Stimulated activated CD8-positive, alpha-beta memory T cell treated with anti-CD3 and anti-CD28 coated beads, Interleukin-4, amount 100 ng/mL, for 24 hours (primary cell): ENCODE results near the gene PHF21A.
"Not testable (repeated sequence)": the region's sequence is repeated elsewhere in the genome, so short reads cannot be mapped to it uniquely, and the experiment has no call there.

Experiments used
- DNase-seq: peaks from one replicate; pipeline ENCODE4 v3.0.0-alpha.2; 2020; ENCODE audit warnings: low read depth

Gene PHF21A

DNA sequence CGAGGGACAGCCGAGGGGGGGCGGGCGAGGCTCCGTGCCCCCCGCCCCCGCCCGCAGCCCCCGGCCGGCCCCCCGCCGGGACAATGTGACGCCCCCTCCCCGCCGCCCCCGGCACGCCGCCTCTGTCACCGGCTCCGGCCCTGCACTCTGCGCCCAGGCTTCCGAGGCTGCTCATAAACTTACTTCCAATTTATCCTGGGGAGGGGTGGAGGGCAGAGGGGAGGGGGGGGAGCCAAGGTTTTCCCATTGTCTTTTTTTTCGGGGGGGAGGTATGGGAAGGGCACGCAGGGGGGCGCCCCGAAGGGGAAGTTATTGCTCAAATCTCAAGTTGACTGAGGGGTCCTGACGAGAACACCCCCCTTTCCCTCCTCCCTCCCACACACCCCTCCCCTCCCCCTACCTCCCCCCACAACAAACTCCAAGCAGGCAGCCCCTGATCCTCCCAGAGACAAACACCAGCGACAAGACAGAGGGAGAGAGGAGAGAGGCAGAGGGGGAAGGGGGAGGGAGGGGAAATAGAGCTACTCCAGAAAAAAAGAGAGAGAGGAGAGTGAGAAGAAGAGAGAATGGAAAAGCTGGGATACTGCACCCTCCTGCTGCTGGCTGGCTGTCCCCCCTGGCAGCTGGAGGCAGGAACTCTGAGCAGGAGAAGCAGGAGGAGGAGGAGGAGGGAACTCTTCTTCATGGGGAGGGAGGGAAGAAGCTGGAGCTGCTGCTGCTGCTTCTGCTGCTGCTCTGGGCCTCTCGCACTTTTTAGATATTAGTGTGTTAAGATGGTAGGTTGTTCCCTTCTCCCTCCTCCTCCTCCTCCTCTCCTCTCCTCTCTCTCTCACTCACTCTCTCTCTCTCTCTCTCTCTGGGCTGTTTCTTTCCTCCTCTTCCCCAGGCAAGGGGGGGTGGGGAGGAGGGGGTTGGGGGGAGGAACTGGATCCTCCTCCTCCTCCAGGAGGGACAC, 631 bp downstream of the PHF21A start:
- no peak for DNase-seq

DNA sequence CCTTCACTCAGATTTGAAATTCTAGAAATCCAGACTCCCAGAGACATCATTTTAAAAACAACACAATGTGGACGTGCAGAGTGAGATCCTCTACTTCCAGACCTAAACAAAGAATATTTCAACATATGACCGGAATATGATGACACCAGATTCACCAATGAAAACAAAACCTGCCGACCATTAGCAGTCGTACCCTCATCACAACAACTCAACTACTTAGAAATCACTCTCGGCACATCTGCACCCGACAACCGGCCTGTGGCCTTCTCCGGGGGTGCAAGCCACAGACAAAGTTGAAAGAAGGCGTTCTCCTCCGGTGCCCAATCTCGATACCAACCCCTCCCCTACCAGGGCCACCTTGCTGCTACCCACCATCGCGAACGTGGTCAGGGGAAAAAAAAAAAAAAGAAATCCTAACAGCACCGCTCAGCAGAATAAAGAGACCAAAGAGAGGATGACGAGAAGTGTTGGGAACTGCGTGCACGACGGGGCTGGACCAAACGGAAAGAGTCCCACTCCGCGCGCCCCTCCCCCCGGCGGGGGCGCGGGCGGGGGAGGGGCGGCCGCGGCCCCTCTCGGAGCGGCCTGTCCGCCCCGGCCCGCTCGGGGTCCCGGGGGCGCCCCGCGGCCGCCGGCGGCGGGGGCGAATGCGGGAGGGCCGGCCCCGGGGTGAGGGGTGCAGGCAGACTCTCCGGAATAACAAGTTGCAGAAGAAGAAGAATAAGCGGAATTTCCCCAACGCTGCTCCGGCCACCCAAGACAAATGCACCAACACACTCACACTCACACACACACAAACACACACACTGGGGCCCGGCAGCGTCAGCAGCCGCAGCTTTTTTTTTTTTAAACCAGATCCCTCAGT, 1.7 kb downstream of the PHF21A start:
- peak; percentile 30 for DNase-seq

DNA sequence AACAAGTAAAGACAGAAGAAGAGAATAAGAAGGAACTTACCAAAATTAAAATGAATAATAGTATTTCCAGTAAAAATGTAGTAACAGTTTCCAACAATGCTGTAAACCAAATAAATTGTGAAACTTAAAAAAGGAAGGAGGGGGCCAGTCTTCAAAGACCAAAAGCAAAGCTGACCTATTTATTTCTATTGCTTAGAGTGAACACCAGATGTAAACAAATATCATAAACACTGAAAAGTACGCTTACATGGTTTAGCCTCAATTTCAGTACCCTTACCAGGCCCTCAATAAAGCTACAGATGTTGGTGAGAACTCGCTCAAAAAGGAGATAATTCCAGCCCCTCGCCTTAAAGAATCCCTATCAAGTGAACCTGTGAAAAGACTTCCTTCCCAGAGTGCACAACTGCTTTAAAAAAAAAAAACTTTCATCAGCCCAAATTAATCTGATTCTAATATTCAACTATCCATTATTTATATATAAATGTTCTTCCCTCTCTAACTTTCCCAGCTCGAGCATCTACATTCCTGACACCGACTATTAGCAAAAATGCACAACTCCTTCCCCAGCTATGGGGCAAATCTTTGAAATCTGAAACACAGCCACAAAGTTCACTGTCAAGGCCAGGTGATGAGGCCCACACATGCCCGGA, 2.4 kb downstream of the PHF21A start:
- no peak for DNase-seq

DNA sequence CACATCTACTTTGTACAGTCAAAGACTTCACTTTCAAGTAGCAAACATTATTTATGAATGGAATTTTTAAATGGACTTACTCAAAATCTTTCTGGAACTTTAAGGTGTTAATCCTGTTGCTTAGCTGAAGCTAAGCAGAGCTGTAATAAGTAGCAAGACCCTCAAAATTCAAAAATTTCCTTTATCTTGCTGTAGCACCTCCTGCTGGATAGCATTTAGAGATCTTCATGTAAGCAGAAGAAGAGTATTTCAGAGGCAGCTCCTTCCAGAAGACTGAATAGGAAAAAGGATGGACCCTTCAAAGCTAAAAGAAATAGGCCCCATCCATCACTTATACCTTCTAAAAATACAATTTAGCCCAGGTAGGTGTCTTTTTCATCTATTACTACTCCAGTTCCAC, 3.4 kb downstream of the PHF21A start:
- DNase-seq: no peak

DNA sequence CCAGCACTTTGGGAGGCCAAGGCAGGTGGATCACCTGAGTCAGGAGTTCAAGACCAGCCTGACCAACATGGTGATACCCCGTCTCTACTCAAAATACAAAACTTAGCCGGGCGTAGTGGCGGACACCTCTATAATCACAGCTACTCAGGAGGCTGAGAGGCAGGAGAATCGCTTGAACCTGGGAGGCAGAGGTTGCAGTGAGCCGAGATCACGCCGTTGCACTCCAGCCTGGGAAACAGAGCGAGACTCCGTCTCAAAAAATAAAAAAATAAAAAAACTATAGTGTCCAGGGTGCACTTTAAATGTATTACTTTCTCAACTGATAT, 4.6 kb downstream of the PHF21A start:
- DNase-seq: not testable (repeated sequence)

DNA sequence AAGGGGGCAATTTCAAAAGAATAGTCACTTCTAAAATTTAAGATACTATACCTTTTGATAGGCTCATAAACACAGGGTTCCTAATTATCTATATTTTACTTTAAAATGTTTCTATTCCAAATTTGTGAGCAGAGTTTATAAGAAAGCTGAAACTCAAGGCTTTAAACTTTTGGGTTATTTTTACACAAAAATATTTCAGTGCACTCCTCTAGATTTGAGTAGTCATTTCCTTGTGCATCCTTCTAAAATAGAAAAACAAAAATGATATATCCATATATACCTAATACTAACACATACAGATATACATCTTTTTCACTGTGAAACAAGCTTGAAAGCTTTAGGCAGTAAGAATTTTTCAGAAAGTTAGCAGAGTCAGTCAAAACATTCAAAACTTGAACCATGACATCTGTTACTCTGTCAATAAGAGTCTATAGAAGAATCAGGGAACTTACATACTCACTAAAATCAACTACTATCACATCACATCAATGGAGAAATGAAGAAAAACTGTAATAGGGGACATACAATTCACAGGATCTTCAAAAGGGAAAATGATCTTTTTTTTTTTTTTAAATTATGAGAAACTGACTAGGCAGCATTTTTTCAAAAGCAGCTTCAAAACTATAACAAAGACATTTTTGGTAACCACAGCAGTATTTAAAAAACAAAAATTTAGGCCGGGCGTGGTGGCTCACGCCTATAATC, 5.1 kb downstream of the PHF21A start:
- DNase-seq: no peak

DNA sequence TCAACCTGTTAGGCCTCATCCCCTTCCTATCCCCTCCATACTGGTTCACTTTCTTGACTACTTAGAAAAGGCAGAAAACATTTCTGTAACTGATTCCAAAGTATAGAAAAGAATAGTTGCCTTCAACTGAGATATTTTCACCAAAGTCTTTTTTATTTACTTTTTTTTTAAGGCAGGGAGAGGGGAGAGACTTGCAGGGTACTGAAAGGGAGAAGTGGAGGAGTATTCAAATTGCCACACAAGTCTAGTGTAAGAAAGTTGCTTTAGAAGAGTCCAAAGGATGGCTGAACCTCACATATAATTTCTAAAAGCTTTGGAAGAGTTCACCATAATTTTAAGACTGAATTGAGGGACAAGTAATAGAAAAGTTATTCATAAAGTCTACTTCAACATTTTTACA, 6.3 kb downstream of the PHF21A start:
- no peak for DNase-seq

DNA sequence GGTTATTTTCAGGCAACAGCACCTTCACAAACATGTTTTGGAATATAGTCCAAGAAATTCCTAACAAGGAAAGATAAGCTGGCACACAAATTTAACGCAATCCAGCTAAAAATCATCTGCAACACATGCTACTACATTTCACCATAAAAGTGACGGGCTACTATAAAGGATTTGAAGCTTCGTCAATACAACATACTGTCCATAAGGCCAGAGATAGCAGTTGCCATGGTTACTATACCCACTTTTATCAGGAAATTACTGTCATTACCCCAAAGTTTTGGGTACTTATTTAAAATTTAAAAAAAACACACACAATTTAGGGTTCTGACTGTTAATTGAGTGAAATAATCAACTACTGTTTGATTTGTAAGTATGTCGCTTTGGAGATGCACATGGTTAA, 6.9 kb downstream of the PHF21A start:
- DNase-seq: no peak

DNA sequence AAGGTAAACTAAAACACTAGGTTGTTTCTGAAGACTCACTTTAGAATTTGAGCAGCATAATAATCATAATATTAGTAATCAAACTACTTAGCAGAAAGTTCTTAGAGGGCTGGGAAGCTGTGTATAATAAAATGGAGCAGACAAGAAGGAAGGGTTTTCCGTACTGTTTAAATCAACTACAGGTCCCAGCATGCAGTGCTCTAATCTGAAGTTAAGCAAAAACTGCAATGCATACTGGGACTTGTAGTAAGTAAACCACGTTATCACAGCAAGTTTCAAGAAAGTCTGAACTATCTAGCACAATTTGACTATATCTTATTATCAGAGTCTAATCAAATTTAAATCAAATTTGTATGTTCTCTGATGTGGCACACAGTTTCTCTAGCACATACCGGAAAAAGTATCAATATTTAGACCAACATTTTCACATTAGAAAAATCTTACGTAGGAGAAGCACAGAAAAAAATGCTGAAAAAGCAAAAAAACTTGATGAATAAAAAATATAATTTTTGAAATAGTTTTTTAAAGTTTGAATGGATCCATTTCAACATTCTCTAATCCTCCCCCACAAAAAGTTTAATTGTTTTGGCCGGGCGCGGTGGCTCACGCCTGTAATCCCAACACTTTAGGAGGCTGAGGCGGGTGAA, 8.2 kb downstream of the PHF21A start:
- no peak for DNase-seq

DNA sequence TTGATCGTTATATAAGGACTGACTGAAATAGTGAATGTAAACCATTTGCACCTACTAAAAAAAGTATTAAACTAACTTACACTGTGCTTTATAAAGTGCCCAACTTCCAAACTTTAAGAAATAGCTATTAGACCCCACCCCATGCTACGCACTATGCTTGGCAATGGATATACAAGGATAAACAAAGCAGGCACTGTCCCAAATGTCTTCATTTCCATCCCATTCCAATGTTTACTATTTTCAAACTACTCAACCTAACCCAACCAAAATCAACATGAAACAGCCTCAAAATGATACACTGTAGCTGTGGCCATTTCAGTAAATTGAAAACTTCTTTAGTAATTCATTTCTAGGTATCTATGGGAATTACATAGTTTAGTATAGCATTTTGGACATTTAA, 12.5 kb downstream of the PHF21A start:
- no peak for DNase-seq

DNA sequence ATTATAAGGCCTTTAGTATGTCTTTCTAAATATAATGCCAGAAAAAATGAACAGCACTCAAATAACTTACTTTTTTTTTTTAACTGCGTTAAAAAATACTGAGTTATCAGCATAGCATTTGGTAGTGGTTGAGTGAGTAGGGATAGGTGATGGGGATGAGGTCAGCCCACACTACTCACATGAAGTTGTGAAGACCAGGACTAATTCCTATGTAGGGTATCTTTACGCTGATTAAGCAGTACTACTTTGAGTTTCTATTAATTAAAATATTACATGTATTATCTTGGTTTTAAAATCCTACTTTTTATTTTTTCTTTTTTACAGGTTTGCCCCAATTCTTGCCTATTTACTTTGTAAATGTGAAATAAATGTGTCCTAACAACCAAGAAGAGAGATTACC, 13.5 kb downstream of the PHF21A start:
- no peak for DNase-seq

DNA sequence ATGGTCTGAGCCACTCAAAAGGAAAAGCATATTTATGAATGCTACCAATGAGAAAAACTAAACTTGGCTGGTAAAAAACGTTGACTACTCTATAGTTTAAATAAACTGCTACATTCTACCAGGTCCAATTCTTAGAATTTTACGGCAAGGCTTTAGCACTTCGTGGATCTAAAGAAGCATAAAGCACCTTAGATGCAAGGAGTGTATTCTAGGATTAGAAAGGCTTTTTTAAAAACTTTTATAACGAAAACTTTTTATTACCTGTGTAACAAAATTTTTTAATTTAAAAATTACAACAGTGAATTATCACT, 13.9 kb downstream of the PHF21A start:
- DNase-seq: no peak

DNA sequence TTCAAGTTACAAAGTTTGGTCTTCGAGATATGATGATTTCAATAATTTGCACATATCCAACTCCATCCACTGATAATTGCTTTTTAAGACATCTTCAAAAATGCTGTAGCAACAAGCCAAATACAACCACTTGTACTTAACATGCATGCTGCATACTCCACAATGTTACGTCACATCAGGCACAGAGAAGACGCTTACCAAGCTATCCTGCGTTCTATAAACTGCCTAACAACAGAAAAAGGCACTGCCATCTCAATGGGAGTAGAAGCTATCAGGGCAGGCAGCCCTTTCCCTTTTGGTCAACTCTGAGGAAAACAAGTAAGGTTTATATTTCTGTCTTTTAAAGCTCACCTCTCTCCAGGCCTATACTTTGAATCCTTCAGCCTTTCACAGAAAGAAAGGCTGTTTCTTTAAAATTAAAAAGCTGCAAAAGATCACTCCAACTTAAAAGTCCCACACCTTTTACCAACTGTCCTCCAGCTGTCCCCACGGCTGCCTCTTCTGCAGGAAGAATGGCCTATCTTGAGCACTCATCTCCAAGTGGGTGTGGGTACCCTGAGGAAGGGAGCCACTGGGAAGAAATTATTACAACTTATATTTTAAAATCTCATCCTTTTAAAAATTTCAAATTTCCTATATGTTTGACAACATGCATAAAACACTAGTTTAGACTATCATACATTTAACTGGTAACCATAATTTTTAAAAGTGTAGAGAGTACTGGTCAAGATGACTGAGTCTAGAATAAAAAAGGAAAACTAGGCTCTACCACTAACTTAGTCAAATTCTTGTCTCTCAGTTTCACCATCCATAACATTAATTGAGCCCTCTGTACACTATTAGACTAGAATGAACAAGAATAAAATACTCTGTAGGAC, 14.5 kb downstream of the PHF21A start:
- no peak for DNase-seq

DNA sequence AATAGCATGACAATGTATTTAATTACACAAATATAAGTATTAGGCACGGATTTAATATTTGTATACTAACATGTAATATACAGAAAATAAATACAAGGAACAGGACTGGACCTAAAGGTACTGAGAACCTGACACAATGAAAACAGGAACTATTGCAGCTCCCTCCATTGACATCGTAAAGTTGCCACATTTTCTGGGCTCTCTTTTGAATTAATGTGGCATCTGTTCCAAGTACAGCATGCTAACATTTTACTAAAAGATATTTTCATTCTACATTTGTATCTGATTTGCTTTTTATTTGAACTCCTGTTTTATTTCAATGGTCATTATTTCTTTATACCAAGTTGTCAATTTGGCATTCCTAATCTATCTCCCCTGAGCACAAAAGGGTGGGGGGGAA, 15.3 kb downstream of the PHF21A start:
- no peak for DNase-seq

DNA sequence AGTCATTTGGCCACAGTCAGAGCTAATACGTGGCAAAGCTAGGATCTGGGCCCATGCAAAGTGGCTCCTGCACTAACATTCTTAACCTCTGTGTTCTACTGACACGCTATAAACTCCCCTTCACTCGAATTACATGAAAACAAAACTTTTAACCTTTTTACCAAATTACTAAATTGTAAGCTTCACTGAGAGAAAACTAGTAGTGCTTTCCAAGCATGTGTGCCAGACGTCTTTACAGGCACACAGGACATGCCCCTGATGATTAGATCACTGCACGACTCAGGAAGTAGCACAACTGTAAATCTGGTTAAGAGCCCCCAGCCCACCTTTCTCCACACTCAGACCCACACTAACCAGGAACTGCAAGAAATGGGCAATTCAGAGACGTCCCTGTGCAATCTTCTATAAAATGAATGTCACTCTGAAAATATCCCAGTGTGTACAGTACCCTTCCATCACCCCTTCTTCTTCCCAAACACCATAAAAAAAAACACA, 16.1 kb downstream of the PHF21A start:
- DNase-seq: no peak

DNA sequence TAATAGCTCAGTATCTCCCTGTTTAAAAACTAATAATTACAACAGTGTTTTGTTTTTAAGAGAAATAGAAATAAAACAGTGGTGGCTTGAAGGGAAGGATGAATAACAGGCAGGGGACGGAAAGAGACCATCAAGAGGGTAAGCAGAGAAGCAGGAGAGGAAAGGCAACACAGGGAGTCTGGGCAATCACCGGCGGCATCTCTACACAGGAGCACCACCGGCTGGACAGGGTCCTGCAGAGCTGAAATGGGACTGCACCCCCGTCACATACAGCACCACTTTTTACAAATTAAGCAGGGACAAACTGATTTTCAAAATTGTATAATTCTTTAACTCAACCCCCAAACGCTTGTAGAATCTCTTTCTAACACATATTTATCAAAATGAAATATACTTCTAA, 18.4 kb downstream of the PHF21A start:
- DNase-seq: no peak

DNA sequence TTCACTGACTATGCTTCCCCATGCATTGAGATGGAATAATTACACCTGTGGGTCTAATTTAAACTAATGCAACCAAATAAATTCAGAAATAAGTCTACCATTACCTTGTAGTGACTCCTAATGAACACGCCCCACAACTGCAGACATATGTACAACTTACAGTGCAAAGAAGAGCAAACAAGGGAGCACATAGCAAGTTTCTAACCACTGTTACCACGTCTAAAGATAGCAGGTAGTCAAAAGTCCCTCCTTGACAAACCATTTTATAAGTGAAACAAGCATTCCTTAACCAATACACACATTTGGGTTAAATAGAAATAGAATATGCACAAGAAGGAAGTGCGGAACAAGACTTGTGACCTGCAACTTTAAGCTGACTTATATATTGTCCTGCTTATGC, 20.6 kb downstream of the PHF21A start:
- DNase-seq: no peak

DNA sequence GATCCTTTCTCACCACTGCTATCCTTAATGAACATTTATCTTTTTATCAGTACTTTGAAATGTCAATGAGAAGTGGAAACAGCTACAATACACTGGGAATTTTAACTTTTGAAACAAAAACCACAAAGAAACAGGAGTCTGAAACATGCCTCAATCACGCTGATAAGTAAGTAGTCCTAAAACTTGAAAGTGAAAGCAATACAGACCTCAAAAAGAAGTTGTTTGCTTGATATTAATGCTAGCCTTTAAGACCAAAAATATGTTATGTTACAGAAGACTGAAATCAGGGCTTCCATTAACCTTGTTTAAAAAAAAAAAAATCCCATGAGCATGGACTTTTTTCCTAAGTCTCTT, 21.3 kb downstream of the PHF21A start:
- DNase-seq: no peak

DNA sequence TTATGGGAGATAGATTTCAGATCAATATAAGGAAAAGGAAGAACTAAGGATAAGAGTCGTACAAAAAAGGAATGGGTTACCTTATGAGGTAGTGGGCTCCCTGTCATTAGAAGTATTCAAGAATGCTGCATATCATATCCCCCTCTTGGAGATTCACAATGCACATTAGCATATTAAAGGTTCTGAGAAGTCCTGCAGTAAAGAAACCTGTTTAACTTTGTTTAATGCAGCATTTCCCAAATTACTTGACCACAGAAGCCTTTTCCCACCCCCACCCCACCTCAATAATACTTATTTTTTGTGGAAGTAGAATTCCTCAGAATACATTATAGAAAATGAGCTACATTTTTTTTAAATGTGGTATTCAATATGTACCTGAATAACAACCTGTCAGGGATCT, 30.9 kb downstream of the PHF21A start:
- no peak for DNase-seq

DNA sequence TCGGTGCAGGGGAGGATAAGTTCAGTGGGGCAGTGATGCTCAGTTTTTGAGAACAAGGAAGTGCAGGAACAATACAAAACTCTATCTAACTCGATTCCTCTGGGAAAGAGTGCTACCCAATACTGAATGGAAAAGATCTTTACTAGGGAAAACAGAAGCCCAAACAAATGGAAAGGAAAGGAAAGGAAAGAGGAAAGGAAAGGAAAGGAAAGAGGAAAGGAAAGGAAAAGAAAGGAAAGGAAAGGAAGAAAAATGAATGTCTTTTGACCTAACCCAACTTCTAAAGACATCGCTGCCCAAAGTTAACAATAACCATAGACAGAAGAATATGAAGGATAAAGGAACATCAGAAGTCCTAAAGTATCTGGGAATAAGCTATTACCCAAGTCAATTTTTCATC, 41.6 kb downstream of the PHF21A start:
- DNase-seq: no peak

DNA sequence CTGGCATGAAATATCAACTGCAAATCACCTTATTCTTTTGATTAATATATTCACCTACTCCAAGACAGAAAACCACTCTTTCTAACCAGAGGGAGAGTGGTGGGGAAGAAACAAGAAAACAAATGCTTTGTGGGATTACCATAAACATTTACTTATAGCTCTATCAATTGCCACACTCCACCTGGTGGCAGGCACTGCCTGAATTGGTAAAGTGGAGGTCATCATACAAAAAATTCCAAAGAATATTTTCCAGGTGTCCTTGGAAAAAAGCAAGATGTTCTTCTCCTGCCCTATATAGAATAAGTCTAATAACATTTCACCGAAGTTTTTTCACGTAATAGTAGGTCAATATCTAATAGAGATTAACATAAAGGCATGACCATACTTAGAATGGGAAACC, 45.3 kb downstream of the PHF21A start:
- DNase-seq: no peak
